ENCODE data around the gene GPR153. TPM values are rescaled to one million over a fixed set of nuclear protein-coding genes. Genes with fewer than 3 reads are reported as not detected.
A peak's percentile ranks its signal among the peaks of the same experiment; 100 is the strongest.

Gene GPR153
- total and polyA plus RNA-seq, 8 donors = 0.19 to 5.1 (median 0.93) TPM

- Histone ChIP-seq H3K27ac (no peak overlapping the region), H3K4me3 (no peak overlapping the region), H3K4me1 (no peaks in the 10 kb centered on the region), H3K36me3 (no peaks in the 10 kb centered on the region), H3K9me3 (no peaks in the 10 kb centered on the region), H3K27me3 (no peaks in the 10 kb centered on the region)
- FAIRE-seq (no peak), ATAC-seq (no peak), DNase-seq (no peak)
- intact Hi-C loops (cut with DNase I) = no loop called here
- TF ChIP-seq CTCF (IDR thresholded peaks at IDR 0.05) = no peak
- 85 to 87% methylated on average over 13 of the region's 13 CpGs for WGBS, 2 donors
Observed at GRCh38 chr1:6256645-6257044, 4.3 kb downstream of the GPR153 start.

DNA sequence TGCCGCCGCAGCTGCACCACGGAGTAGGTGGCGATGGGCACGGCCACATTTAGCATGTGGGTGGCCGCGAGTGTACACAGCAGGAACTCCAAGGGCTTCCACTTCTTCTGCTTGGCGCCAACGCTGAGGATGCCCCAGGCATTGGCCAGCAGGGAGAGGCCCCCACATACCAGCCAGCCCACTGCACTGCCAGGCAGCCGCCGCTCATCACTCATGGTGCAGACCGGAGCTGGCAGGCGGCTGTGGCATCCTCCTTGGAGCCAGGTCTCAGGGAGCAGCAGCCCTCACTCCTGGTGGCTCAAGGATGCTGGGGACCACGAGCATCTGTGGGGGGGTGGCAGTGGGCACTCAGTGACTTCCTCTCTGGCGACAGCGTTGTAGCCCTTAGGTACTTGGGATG, 6.2 kb downstream of the GPR153 start:
- intact Hi-C loops (cut with DNase I) = loop anchor here in 1 of 3 donors (5.0 kb wide), 2 partner anchors 88 to 153 kb away; no protein-coding TSS in a partner anchor
- TF ChIP-seq CTCF (IDR thresholded peaks at IDR 0.05) = no peak
- 72 to 85% methylated on average over 16 of the region's 16 CpGs for WGBS, 2 donors
- Histone ChIP-seq H3K27me3 (no peaks in the 10 kb centered on the region), H3K27ac (no peak overlapping the region), H3K4me1 (no peaks in the 10 kb centered on the region), H3K4me3 (no peak overlapping the region), H3K9me3 (no peaks in the 10 kb centered on the region), H3K36me3 (no peaks in the 10 kb centered on the region)
- FAIRE-seq (no peak), ATAC-seq (no peak), DNase-seq (no peak)

GRCh38 chr1:6253380-6253779, 7.5 kb downstream of the GPR153 start:
- intact Hi-C loops (cut with DNase I) = loop anchor here in 1 of 3 donors (5.0 kb wide), 2 partner anchors 89 to 154 kb away; no protein-coding TSS in a partner anchor
- WGBS, 2 donors = 74 to 87% methylated on average over 9 of the region's 9 CpGs
- H3K27me3 ChIP-seq = no peaks in the 10 kb centered on the region
- H3K27ac ChIP-seq = no peak overlapping the region
- FAIRE-seq = no peak
- H3K4me1 ChIP-seq = no peaks in the 10 kb centered on the region
- H3K9me3 ChIP-seq = no peaks in the 10 kb centered on the region
- no peak for TF ChIP-seq CTCF (IDR thresholded peaks at IDR 0.05)
- ATAC-seq = no peak
- no peak for DNase-seq
- no peak overlapping the region for H3K4me3 ChIP-seq
- no peaks in the 10 kb centered on the region for H3K36me3 ChIP-seq

DNA sequence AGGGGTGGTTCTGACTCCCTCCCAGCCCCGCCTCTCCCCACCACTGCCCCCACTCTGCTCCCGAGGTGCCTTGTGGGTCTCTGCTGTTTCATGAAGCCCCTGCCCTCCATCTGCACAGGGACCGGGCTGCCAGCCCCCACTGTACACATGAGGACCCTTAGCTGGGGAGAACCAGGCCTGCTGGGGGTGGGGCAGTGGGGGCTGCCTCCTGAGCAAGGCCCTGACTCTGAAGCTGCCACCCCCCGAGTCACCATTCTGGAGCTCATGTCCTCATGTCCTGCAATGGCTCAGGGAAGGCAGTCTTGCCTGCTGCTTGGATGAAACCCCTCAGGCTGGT, 8.6 kb downstream of the GPR153 start:
- no peaks in the 10 kb centered on the region for H3K27me3 ChIP-seq
- WGBS, 2 donors = 65 to 80% methylated on average over 4 of the region's 4 CpGs
- intact Hi-C loops (cut with DNase I) = loop anchor here in 1 of 3 donors (5.0 kb wide), 2 partner anchors 90 to 155 kb away; no protein-coding TSS in a partner anchor
- no peak overlapping the region for H3K27ac ChIP-seq
- no peak for ATAC-seq
- H3K4me3 ChIP-seq = no peak overlapping the region
- H3K4me1 ChIP-seq = no peaks in the 10 kb centered on the region
- no peak for FAIRE-seq
- no peaks in the 10 kb centered on the region for H3K36me3 ChIP-seq
- no peak for TF ChIP-seq CTCF (IDR thresholded peaks at IDR 0.05)
- peak in 1 of 6 donors; percentile 46 for DNase-seq
- no peaks in the 10 kb centered on the region for H3K9me3 ChIP-seq

- no peaks in the 10 kb centered on the region for H3K36me3 ChIP-seq
- no peak for TF ChIP-seq CTCF (IDR thresholded peaks at IDR 0.05)
- H3K27ac ChIP-seq = no peak overlapping the region
- H3K27me3 ChIP-seq = no peaks in the 10 kb centered on the region
- WGBS, 2 donors = 67 to 85% methylated on average over 15 of the region's 15 CpGs
- no peak overlapping the region for H3K4me3 ChIP-seq
- FAIRE-seq (no peak), ATAC-seq (no peak), DNase-seq (no peak)
- no peaks in the 10 kb centered on the region for H3K4me1 ChIP-seq
- intact Hi-C loops (cut with DNase I) = loop anchor here in 1 of 3 donors (5.0 kb wide), 2 partner anchors 90 to 155 kb away; no protein-coding TSS in a partner anchor
- H3K9me3 ChIP-seq = no peaks in the 10 kb centered on the region
Observed at GRCh38 chr1:6251681-6252373, 9.1 kb downstream of the GPR153 start.
